Tibial nerve (tissue), 4 donors: ENCODE data around the gene NDRG2.
A peak's percentile ranks its signal among the peaks of the same experiment; 100 is the strongest.

Experiments
- EP300 ChIP-seq, 2 donors: sonication (generic); formaldehyde crosslinking; IDR thresholded peaks; one replicate each; pipeline ENCODE4 v1.6.1; 2017; ENCODE audit warnings: antibody characterized with exemption in 2 of 2, mild to moderate bottlenecking in 1 of 2
- POLR2A ChIP-seq, 2 donors: fragments of 450-650 bp; IDR thresholded peaks; one replicate each; pipeline ENCODE4 v1.6.1; 2017; ENCODE audit warnings: antibody characterized with exemption in 2 of 2, mild to moderate bottlenecking in 2 of 2, moderate library complexity in 2 of 2
- TF ChIP-seq, protein P1 (sequence below), 5 experiments: fragments of 200-600 bp in 3 of 5; fragments of 450-650 bp in 2 of 5; sonication (generic) in 3 of 5; IDR thresholded peaks; one replicate each; pipeline ENCODE4 v1.5.1; 2016 to 2019; ENCODE audit warnings: antibody characterized with exemption in 5 of 5, mild to moderate bottlenecking in 3 of 5, moderate library complexity in 2 of 5

DNA sequence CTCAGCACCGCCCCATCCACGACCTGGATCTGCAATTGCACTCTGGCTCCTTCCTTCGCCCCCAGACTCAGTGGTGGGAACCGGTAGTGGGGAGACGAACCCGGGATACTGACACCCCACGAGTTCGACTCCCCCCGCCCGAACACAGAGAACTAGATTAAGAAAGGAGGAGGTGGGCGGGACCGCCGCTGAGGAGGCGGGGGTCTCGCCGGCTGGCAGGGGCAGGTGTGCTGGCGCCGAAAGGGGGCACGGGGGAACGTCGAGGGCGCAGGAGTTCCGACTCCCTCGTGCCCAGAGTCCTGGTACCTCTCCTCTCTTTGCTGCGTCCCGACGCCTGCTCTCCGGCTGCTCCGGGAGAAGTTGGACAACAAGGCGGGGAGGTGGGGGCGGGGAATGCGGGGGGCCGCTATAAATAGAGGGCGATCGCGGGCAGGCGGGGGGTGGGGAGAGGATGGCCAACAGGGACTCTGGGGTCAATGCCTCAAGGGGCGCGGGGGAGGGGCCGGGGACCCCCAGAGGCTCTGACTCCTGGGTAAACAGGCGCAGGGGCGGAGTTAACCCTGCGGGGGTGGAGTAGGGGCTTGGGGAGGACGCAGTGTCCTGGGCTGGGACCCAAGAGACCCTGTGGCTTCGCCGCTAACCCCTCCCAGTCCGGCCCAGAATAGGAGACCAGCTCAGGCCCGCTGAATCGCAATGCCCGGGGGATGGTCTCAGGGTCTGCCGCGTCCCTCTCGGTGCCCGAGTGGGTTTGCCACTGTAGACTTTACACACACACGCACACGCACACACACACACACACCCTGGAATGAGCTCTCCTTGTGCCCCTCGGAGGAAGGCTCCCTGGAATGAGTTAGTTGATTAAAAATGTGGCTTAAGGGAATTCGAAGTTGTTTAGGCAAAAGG lies 761 bp upstream of the NDRG2 start:
- TF ChIP-seq, protein P1, sequence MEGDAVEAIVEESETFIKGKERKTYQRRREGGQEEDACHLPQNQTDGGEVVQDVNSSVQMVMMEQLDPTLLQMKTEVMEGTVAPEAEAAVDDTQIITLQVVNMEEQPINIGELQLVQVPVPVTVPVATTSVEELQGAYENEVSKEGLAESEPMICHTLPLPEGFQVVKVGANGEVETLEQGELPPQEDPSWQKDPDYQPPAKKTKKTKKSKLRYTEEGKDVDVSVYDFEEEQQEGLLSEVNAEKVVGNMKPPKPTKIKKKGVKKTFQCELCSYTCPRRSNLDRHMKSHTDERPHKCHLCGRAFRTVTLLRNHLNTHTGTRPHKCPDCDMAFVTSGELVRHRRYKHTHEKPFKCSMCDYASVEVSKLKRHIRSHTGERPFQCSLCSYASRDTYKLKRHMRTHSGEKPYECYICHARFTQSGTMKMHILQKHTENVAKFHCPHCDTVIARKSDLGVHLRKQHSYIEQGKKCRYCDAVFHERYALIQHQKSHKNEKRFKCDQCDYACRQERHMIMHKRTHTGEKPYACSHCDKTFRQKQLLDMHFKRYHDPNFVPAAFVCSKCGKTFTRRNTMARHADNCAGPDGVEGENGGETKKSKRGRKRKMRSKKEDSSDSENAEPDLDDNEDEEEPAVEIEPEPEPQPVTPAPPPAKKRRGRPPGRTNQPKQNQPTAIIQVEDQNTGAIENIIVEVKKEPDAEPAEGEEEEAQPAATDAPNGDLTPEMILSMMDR (IDR thresholded peaks at IDR 0.05), result peak in 2 of 5 experiments; percentile 23 to 40
- peak in 1 of 2 donors; percentile 19 for TF ChIP-seq POLR2A (IDR thresholded peaks at IDR 0.05)
- TF ChIP-seq EP300 (IDR thresholded peaks at IDR 0.05), result peak in 1 of 2 donors; percentile 65
